Measurements from ENCODE around the gene SVOPL. TPM values are rescaled to one million over a fixed set of nuclear protein-coding genes. Genes with fewer than 3 reads are reported as not detected.

The SVOPL gene
- total and polyA plus RNA-seq, 2 donors (not counting 1 experiment from before 2014, with no cell fraction given): not detected

DNA sequence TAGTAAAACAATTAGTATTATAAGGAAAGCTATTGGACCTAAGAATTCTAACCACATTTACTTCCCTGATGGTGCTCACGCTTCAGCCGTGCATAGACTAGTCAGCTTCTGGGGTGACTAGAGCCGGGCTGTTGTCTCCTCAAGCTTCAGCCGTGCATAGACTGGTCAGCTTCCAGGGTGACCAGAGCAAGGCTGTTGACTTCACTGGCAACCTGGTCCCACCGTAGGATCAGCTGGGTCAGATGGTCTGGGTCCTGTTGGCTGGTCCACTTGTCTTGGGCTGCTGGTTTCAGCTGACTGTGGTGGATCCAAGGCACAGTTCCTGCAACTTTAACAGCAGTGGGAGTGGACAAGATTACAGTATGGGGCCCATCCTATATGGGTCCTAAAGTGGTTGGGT lies 141.7 kb downstream of the SVOPL start:
- H3K4me3 ChIP-seq (replicated peaks in 1 of 4; ENCODE audit: control extremely low read depth in 1 of 4, insufficient read depth in 1 of 4, low read depth in 3 of 4, low read length in 4 of 4): no peak overlapping the region
- H3K9me3 ChIP-seq (ENCODE audit: control insufficient read depth, insufficient read depth, low read depth, low read length): no peaks in the 10 kb centered on the region
- no peaks in the 10 kb centered on the region for H4K20me1 ChIP-seq (ENCODE audit: control insufficient read depth, extremely low read depth, insufficient read depth, low read length)
- H3K27ac ChIP-seq (ENCODE audit: insufficient read depth, low read length): no peak overlapping the region
- no peaks in the 10 kb centered on the region for H3K36me3 ChIP-seq (ENCODE audit: control insufficient read depth, insufficient read depth, low read length)
- H3K4me1 ChIP-seq (ENCODE audit: control insufficient read depth, extremely low read depth, insufficient read depth, low read length): no peaks in the 10 kb centered on the region
- no peaks in the 10 kb centered on the region for H3K79me2 ChIP-seq (ENCODE audit: control insufficient read depth, insufficient read depth, low read length)
- no peak overlapping the region for H3K9ac ChIP-seq (ENCODE audit: insufficient read depth, low read length)
- TF ChIP-seq EZH2 (IDR thresholded peaks at IDR 0.05; ENCODE audit: low read length, missing control alignments): no peak
- TF ChIP-seq, protein P1, sequence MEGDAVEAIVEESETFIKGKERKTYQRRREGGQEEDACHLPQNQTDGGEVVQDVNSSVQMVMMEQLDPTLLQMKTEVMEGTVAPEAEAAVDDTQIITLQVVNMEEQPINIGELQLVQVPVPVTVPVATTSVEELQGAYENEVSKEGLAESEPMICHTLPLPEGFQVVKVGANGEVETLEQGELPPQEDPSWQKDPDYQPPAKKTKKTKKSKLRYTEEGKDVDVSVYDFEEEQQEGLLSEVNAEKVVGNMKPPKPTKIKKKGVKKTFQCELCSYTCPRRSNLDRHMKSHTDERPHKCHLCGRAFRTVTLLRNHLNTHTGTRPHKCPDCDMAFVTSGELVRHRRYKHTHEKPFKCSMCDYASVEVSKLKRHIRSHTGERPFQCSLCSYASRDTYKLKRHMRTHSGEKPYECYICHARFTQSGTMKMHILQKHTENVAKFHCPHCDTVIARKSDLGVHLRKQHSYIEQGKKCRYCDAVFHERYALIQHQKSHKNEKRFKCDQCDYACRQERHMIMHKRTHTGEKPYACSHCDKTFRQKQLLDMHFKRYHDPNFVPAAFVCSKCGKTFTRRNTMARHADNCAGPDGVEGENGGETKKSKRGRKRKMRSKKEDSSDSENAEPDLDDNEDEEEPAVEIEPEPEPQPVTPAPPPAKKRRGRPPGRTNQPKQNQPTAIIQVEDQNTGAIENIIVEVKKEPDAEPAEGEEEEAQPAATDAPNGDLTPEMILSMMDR (conservative IDR thresholded peaks at IDR 0.05 in 1 of 2, IDR thresholded peaks at IDR 0.05 in 1 of 2; ENCODE audit: low read depth in 1 of 2, low read length in 2 of 2): no peak
- no peak overlapping the region for H3K4me2 ChIP-seq (ENCODE audit: extremely low read depth, insufficient read depth, low read length)
- H3K27me3 ChIP-seq (ENCODE audit: control insufficient read depth, insufficient read depth, low read length): no peaks in the 10 kb centered on the region
- no peak for DNase-seq (ENCODE audit: low read depth in 2 of 2)
- no peak overlapping the region for H2AFZ ChIP-seq (ENCODE audit: low read length)

DNA sequence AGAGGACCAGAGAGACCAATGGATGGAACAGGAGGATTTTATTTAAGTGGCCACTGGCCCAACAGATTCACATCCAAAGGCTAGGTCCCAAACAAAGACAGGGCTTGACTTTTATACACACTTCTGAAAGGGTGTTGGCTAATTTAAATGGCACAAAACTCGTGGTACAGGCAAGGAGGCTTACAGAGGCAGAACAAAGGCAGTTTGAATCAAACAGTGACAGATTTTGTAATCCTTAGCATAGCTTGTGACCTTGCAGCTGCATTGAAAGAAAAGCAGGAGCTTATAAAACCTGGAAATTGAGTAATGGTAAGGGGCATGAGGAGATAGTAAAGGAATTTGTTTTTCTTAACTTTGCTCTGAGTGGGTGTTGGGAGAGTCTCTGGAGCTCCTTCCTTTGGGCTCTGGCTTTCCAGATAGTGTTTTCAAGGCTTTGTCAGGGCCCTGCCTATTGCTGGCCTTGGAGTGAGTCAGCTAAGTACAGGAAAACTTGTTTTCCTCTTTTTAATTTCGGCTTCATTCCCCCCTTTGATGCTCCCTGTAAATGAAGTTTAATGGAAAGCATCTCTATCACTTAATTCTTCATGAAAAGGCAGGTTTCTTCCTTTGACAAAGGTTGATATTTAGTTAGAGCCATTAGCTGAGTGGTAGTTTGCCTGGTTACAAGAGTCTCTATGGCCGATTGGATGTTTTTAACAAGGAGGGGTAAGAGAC lies 144.2 kb downstream of the SVOPL start:
- no peaks in the 10 kb centered on the region for H3K4me1 ChIP-seq (ENCODE audit: control insufficient read depth, extremely low read depth, insufficient read depth, low read length)
- H3K36me3 ChIP-seq (ENCODE audit: control insufficient read depth, insufficient read depth, low read length): no peaks in the 10 kb centered on the region
- H3K9me3 ChIP-seq (ENCODE audit: control insufficient read depth, insufficient read depth, low read depth, low read length): no peaks in the 10 kb centered on the region
- H4K20me1 ChIP-seq (ENCODE audit: control insufficient read depth, extremely low read depth, insufficient read depth, low read length): no peaks in the 10 kb centered on the region
- no peaks in the 10 kb centered on the region for H3K27me3 ChIP-seq (ENCODE audit: control insufficient read depth, insufficient read depth, low read length)
- no peak overlapping the region for H3K27ac ChIP-seq (ENCODE audit: insufficient read depth, low read length)
- H2AFZ ChIP-seq (ENCODE audit: low read length): no peak overlapping the region
- H3K4me3 ChIP-seq (replicated peaks in 1 of 4; ENCODE audit: control extremely low read depth in 1 of 4, insufficient read depth in 1 of 4, low read depth in 3 of 4, low read length in 4 of 4): no peak overlapping the region
- TF ChIP-seq, protein P1 (conservative IDR thresholded peaks at IDR 0.05 in 1 of 2, IDR thresholded peaks at IDR 0.05 in 1 of 2; ENCODE audit: low read depth in 1 of 2, low read length in 2 of 2): no peak
- no peak for TF ChIP-seq EZH2 (IDR thresholded peaks at IDR 0.05; ENCODE audit: low read length, missing control alignments)
- DNase-seq (ENCODE audit: low read depth in 2 of 2): peak; percentile 3 to 13
- H3K79me2 ChIP-seq (ENCODE audit: control insufficient read depth, insufficient read depth, low read length): no peaks in the 10 kb centered on the region
- no peak overlapping the region for H3K4me2 ChIP-seq (ENCODE audit: extremely low read depth, insufficient read depth, low read length)
- H3K9ac ChIP-seq (ENCODE audit: insufficient read depth, low read length): no peak overlapping the region

- H4K20me1 ChIP-seq (ENCODE audit: control insufficient read depth, extremely low read depth, insufficient read depth, low read length): no peaks in the 10 kb centered on the region
- no peak for DNase-seq (ENCODE audit: low read depth in 2 of 2)
- H3K4me3 ChIP-seq (replicated peaks in 1 of 4; ENCODE audit: control extremely low read depth in 1 of 4, insufficient read depth in 1 of 4, low read depth in 3 of 4, low read length in 4 of 4): no peak overlapping the region
- H3K27me3 ChIP-seq (ENCODE audit: control insufficient read depth, insufficient read depth, low read length): no peaks in the 10 kb centered on the region
- no peak overlapping the region for H2AFZ ChIP-seq (ENCODE audit: low read length)
- H3K9me3 ChIP-seq (ENCODE audit: control insufficient read depth, insufficient read depth, low read depth, low read length): no peaks in the 10 kb centered on the region
- no peaks in the 10 kb centered on the region for H3K36me3 ChIP-seq (ENCODE audit: control insufficient read depth, insufficient read depth, low read length)
- no peak overlapping the region for H3K27ac ChIP-seq (ENCODE audit: insufficient read depth, low read length)
- no peaks in the 10 kb centered on the region for H3K4me1 ChIP-seq (ENCODE audit: control insufficient read depth, extremely low read depth, insufficient read depth, low read length)
- no peaks in the 10 kb centered on the region for H3K79me2 ChIP-seq (ENCODE audit: control insufficient read depth, insufficient read depth, low read length)
- no peak for TF ChIP-seq EZH2 (IDR thresholded peaks at IDR 0.05; ENCODE audit: low read length, missing control alignments)
- TF ChIP-seq, protein P1 (conservative IDR thresholded peaks at IDR 0.05 in 1 of 2, IDR thresholded peaks at IDR 0.05 in 1 of 2; ENCODE audit: low read depth in 1 of 2, low read length in 2 of 2): no peak
- no peak overlapping the region for H3K9ac ChIP-seq (ENCODE audit: insufficient read depth, low read length)
- no peak overlapping the region for H3K4me2 ChIP-seq (ENCODE audit: extremely low read depth, insufficient read depth, low read length)
These were observed 145.5 kb downstream of the SVOPL start for GRCh38 chr7:138555684-138556083.

Data from fibroblast of lung (primary cell).